ENCODE results near the gene FNBP1. TPM values are rescaled to one million over a fixed set of nuclear protein-coding genes. Genes with fewer than 3 reads are reported as not detected.
"Not testable (repeated sequence)": the region's sequence is repeated elsewhere in the genome, so short reads cannot be mapped to it uniquely, and the experiment has no call there.

FNBP1 gene
- total and polyA plus RNA-seq, 7 experiments from 2014 or later = 138 to 207 (median 166) TPM

GRCh38 chr9:130023144-130023787 lies 19.7 kb downstream of the FNBP1 start:
- peak; percentile 56 for ATAC-seq
- no peaks in the 10 kb centered on the region for H3K9me3 ChIP-seq (ENCODE audit: control insufficient read depth in 2 of 3, low read length in 3 of 3)
- intact Hi-C loops (cut with micrococcal nuclease) = no loop called here
- POLR2A ChIA-PET = interaction anchor here (0.6 to 1.0 kb wide), 3 partner anchors 13 to 26 kb away, joined by 3 read pairs; no protein-coding TSS in a partner anchor
- H3K4me3 ChIP-seq (ENCODE audit: low read length) = no peak overlapping the region
- Mint-ChIP-seq H3K27ac (peak overlapping the region; percentile 67 to 91 (median 79)), H3K36me3 (peaks cover 4 to 23% (median 14%) of the 10 kb centered on the region in 5 donors), H3K27me3 (no peaks in the 10 kb centered on the region), H3K4me3 (peak overlapping the region; percentile 4 to 78 (median 42)), H3K9me3 (peaks cover 0 to 7% (median 0%) of the 10 kb centered on the region in 11 donors), H3K4me1 (peaks cover 52 to 95% (median 84%) of the 10 kb centered on the region in 7 donors)
- CTCF ChIA-PET = interaction anchor here (0.6 kb wide), 1 partner anchor 15 kb away, joined by 3 read pairs; no protein-coding TSS in a partner anchor
- peaks cover 42 to 79% of the 10 kb centered on the region in 2 donors for H3K4me1 ChIP-seq (ENCODE audit: control insufficient read depth in 2 of 2, insufficient read depth in 2 of 2, low read length in 2 of 2)
- DNase-seq = no peak
- H3K36me3 ChIP-seq (ENCODE audit: control insufficient read depth in 2 of 3, insufficient read depth in 3 of 3, low read length in 3 of 3) = peaks cover 0 to 9% (median 0%) of the 10 kb centered on the region in 3 experiments
- peak overlapping the region; percentile 43 for H3K27ac ChIP-seq (ENCODE audit: low read depth, low read length)
- H3K27me3 ChIP-seq (ENCODE audit: control insufficient read depth in 2 of 2, insufficient read depth in 2 of 2, low read length in 2 of 2) = no peaks in the 10 kb centered on the region

DNA sequence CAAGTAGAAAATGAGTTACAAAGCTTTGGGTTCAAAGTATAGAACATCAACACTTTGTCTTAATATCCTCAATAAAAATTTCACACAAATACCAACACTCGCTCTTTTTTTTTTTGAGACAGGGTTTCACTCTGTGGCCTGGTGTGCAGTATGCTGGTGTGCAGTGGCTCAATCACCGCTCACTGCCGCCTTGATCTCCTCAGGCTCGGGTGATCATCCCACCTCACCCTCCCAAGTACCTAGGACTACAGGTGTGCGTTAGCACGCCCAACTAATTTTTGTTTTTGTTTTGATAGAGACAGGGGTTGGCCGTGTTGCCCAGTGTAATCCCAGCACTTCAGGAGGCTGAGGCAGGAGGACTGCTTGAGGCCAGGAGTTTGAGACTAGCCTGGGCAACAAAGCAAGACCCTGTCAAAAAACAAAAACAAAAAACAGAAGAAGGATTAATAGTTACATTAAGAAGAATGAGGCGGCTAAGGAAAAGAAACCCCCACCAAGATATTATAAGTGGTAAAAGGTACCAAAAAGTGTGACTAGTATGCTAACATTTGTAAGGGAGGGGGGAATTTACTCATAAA lies 20.3 kb downstream of the FNBP1 start:
- Histone ChIP-seq H3K4me1 (ENCODE audit: control insufficient read depth in 2 of 2, insufficient read depth in 2 of 2, low read length in 2 of 2) (peaks cover 41 to 73% of the 10 kb centered on the region in 2 donors), H3K36me3 (ENCODE audit: control insufficient read depth in 2 of 3, insufficient read depth in 3 of 3, low read length in 3 of 3) (peaks cover 0 to 3% (median 0%) of the 10 kb centered on the region in 3 experiments), H3K27me3 (ENCODE audit: control insufficient read depth in 2 of 2, insufficient read depth in 2 of 2, low read length in 2 of 2) (no peaks in the 10 kb centered on the region), H3K9me3 (ENCODE audit: control insufficient read depth in 2 of 3, low read length in 3 of 3) (no peaks in the 10 kb centered on the region), H3K27ac (ENCODE audit: low read depth, low read length) (peak overlapping the region; percentile 43), H3K4me3 (ENCODE audit: low read length) (no peak overlapping the region)
- Mint-ChIP-seq H3K27me3 (no peaks in the 10 kb centered on the region), H3K4me1 (peaks cover 46 to 92% (median 81%) of the 10 kb centered on the region in 7 donors), H3K9me3 (peaks cover 0 to 2% (median 0%) of the 10 kb centered on the region in 11 donors), H3K4me3 (peak overlapping the region in 7 of 10 donors; percentile 15 to 78 (median 46)), H3K27ac (peak overlapping the region; percentile 55 to 91 (median 79)), H3K36me3 (peaks cover under 1 to 17% (median 11%) of the 10 kb centered on the region in 5 donors)
- ATAC-seq = no peak
- CTCF ChIA-PET = interaction anchor here (0.6 kb wide), 2 partner anchors 15 to 882 kb away, joined by 3 to 4 read pairs; no protein-coding TSS in a partner anchor
- intact Hi-C loops (cut with micrococcal nuclease) = no loop called here
- POLR2A ChIA-PET = interaction anchor here (0.6 to 1.0 kb wide), 4 partner anchors 8 to 26 kb away, joined by 3 read pairs; no protein-coding TSS in a partner anchor
- DNase-seq = no peak

- ChIA-PET CTCF (interaction anchor here (0.6 to 0.7 kb wide), 2 partner anchors 661 to 881 kb away, joined by 3 to 4 read pairs; no protein-coding TSS in a partner anchor), POLR2A (interaction anchor here (0.9 to 1.2 kb wide), 2 partner anchors 9 kb away, joined by 3 read pairs; no protein-coding TSS in a partner anchor)
- H3K27me3 Mint-ChIP-seq; H3K9me3 ChIP-seq (ENCODE audit: control insufficient read depth in 2 of 3, low read length in 3 of 3); H3K4me3 ChIP-seq (ENCODE audit: low read length); intact Hi-C loops (cut with micrococcal nuclease); H3K27ac ChIP-seq (ENCODE audit: low read depth, low read length); ATAC-seq; H3K9me3 Mint-ChIP-seq; H3K27me3 ChIP-seq (ENCODE audit: control insufficient read depth in 2 of 2, insufficient read depth in 2 of 2, low read length in 2 of 2); DNase-seq; H3K36me3 ChIP-seq (ENCODE audit: control insufficient read depth in 2 of 3, insufficient read depth in 3 of 3, low read length in 3 of 3): not testable (repeated sequence)
- peaks cover 0 to 19% (median 12%) of the 10 kb centered on the region in 5 donors for H3K36me3 Mint-ChIP-seq
- H3K4me1 ChIP-seq (ENCODE audit: control insufficient read depth in 2 of 2, insufficient read depth in 2 of 2, low read length in 2 of 2) = peaks cover 39 to 70% of the 10 kb centered on the region in 2 donors
- peaks cover 43 to 90% (median 80%) of the 10 kb centered on the region in 7 donors for H3K4me1 Mint-ChIP-seq
- peak overlapping the region in 7 of 9 donors; percentile 32 to 82 (median 71) for H3K27ac Mint-ChIP-seq
- peak overlapping the region in 4 of 10 donors; percentile 9 to 53 (median 38) for H3K4me3 Mint-ChIP-seq
Measured at GRCh38 chr9:130021842-130022241, 21.1 kb downstream of the FNBP1 start.

GRCh38 chr9:130021123-130021522 lies 21.9 kb downstream of the FNBP1 start:
- DNase-seq = no peak
- peaks cover 0 to 27% (median 19%) of the 10 kb centered on the region in 5 donors for H3K36me3 Mint-ChIP-seq
- Histone ChIP-seq H3K4me3 (ENCODE audit: low read length) (no peak overlapping the region), H3K4me1 (ENCODE audit: control insufficient read depth in 2 of 2, insufficient read depth in 2 of 2, low read length in 2 of 2) (peaks cover 34 to 65% of the 10 kb centered on the region in 2 donors), H3K36me3 (ENCODE audit: control insufficient read depth in 2 of 3, insufficient read depth in 3 of 3, low read length in 3 of 3) (peaks cover 0 to 8% (median 0%) of the 10 kb centered on the region in 3 experiments), H3K27me3 (ENCODE audit: control insufficient read depth in 2 of 2, insufficient read depth in 2 of 2, low read length in 2 of 2) (no peaks in the 10 kb centered on the region), H3K9me3 (ENCODE audit: control insufficient read depth in 2 of 3, low read length in 3 of 3) (peaks cover 0 to 5% (median 0%) of the 10 kb centered on the region in 3 experiments), H3K27ac (ENCODE audit: low read depth, low read length) (no peak overlapping the region)
- ChIA-PET CTCF (no interaction called here), POLR2A (interaction anchor here (1.2 kb wide), 1 partner anchor 8 kb away, joined by 3 read pairs; no protein-coding TSS in a partner anchor)
- H3K4me3 Mint-ChIP-seq = peak overlapping the region in 6 of 10 donors; percentile 9 to 53 (median 38)
- no peaks in the 10 kb centered on the region for H3K27me3 Mint-ChIP-seq
- H3K9me3 Mint-ChIP-seq = peaks cover 0 to 8% (median 0%) of the 10 kb centered on the region in 11 donors
- peak overlapping the region in 8 of 9 donors; percentile 5 to 82 (median 67) for H3K27ac Mint-ChIP-seq
- intact Hi-C loops (cut with micrococcal nuclease) = no loop called here
- H3K4me1 Mint-ChIP-seq = peaks cover 35 to 90% (median 77%) of the 10 kb centered on the region in 7 donors
- ATAC-seq = no peak

DNA sequence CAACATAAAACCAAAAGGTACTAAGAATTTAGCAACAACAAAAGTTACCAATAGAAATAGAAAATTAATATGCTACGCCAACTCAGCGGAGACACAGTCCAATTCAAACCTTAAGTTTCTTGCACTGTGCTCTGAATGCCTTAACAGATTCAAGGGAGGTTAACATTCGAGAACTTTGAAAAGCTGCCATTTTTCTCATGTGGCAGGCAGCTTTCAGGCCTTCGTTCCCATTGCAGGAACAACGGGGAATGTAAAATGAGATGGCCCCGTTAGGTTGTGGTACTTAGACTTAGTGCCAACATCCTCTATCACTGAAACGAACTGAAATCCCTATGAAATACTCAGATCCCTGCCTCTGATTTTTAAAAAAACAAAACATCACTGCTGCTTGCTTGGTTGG lies 22.4 kb downstream of the FNBP1 start:
- peak overlapping the region; percentile 36 to 82 (median 79) for H3K27ac Mint-ChIP-seq

GRCh38 chr9:130018265-130018664 lies 24.7 kb downstream of the FNBP1 start:
- Mint-ChIP-seq H3K9me3 (peaks cover 0 to 8% (median 0%) of the 10 kb centered on the region in 11 donors), H3K27ac (peak overlapping the region in 5 of 9 donors; percentile 36 to 65 (median 47)), H3K27me3 (no peaks in the 10 kb centered on the region), H3K36me3 (peaks cover 0 to 34% (median 21%) of the 10 kb centered on the region in 5 donors), H3K4me1 (peaks cover 22 to 77% (median 66%) of the 10 kb centered on the region in 7 donors), H3K4me3 (no peak overlapping the region)
- H3K27ac ChIP-seq (ENCODE audit: low read depth, low read length) = no peak overlapping the region
- no peak for DNase-seq
- POLR2A ChIA-PET = interaction anchor here (1.0 to 1.1 kb wide), 2 partner anchors 35 to 74 kb away, joined by 3 to 4 read pairs; no protein-coding TSS in a partner anchor
- peaks cover 0 to 10% (median 0%) of the 10 kb centered on the region in 3 experiments for H3K36me3 ChIP-seq (ENCODE audit: control insufficient read depth in 2 of 3, insufficient read depth in 3 of 3, low read length in 3 of 3)
- peaks cover 19 to 41% of the 10 kb centered on the region in 2 donors for H3K4me1 ChIP-seq (ENCODE audit: control insufficient read depth in 2 of 2, insufficient read depth in 2 of 2, low read length in 2 of 2)
- H3K27me3 ChIP-seq (ENCODE audit: control insufficient read depth in 2 of 2, insufficient read depth in 2 of 2, low read length in 2 of 2) = no peaks in the 10 kb centered on the region
- no peak overlapping the region for H3K4me3 ChIP-seq (ENCODE audit: low read length)
- ATAC-seq = no peak
- CTCF ChIA-PET = no interaction called here
- H3K9me3 ChIP-seq (ENCODE audit: control insufficient read depth in 2 of 3, low read length in 3 of 3) = peaks cover 0 to 7% (median 0%) of the 10 kb centered on the region in 3 experiments
- intact Hi-C loops (cut with micrococcal nuclease) = no loop called here

More for the DNA sequence above, 22.4 kb downstream of the FNBP1 start:
- ChIA-PET POLR2A (no interaction called here), CTCF (no interaction called here)
- H3K4me3 ChIP-seq (ENCODE audit: low read length) = no peak overlapping the region
- H3K36me3 ChIP-seq (ENCODE audit: control insufficient read depth in 2 of 3, insufficient read depth in 3 of 3, low read length in 3 of 3) = peaks cover 0 to 10% (median 0%) of the 10 kb centered on the region in 3 experiments
- peak overlapping the region in 8 of 10 donors; percentile 3 to 62 (median 40) for H3K4me3 Mint-ChIP-seq
- ATAC-seq (no peak), DNase-seq (no peak)
- intact Hi-C loops (cut with micrococcal nuclease) = loop anchor here in 1 of 2 donors (1.0 kb wide), 1 partner anchor 10 kb away; no protein-coding TSS in a partner anchor
- peaks cover 0 to 8% (median 0%) of the 10 kb centered on the region in 11 donors for H3K9me3 Mint-ChIP-seq
- H3K27ac ChIP-seq (ENCODE audit: low read depth, low read length) = no peak overlapping the region
- peaks cover 0 to 27% (median 21%) of the 10 kb centered on the region in 5 donors for H3K36me3 Mint-ChIP-seq
- peaks cover 32 to 59% of the 10 kb centered on the region in 2 donors for H3K4me1 ChIP-seq (ENCODE audit: control insufficient read depth in 2 of 2, insufficient read depth in 2 of 2, low read length in 2 of 2)
- peaks cover 0 to 7% (median 0%) of the 10 kb centered on the region in 3 experiments for H3K9me3 ChIP-seq (ENCODE audit: control insufficient read depth in 2 of 3, low read length in 3 of 3)
- no peaks in the 10 kb centered on the region for H3K27me3 Mint-ChIP-seq
- H3K27me3 ChIP-seq (ENCODE audit: control insufficient read depth in 2 of 2, insufficient read depth in 2 of 2, low read length in 2 of 2) = no peaks in the 10 kb centered on the region
- peaks cover 33 to 84% (median 73%) of the 10 kb centered on the region in 7 donors for H3K4me1 Mint-ChIP-seq

Data from naive thymus-derived CD4-positive, alpha-beta T cell (primary cell).